Loucy (cell line): ENCODE measurements around the gene CCDC28B.
A peak's percentile ranks its signal among the peaks of the same experiment; 100 is the strongest.

Experiments
- H2AFZ ChIP-seq: fragments of 200-600 bp; sonication (generic); 2 replicates; pipeline ENCODE4 v1.6.0; 2016; ENCODE audit warnings: antibody characterized with exemption, mild to moderate bottlenecking, low read length, moderate library complexity
- H3F3A ChIP-seq: fragments of 200-600 bp; 2 replicates; pipeline ENCODE4 v1.6.0; 2016; ENCODE audit warnings: antibody characterized with exemption, low read depth, mild to moderate bottlenecking
- H3K27me3 ChIP-seq: fragments of 200-600 bp; sonication (generic); 2 replicates; pipeline ENCODE4 v1.6.1; 2014; ENCODE audit warnings: low read length, mild to moderate bottlenecking; ENCODE audit not compliant: insufficient read depth, poor library complexity, severe bottlenecking
- H3K36me3 ChIP-seq: fragments of 200-600 bp; sonication (generic); 2 replicates; pipeline ENCODE4 v1.6.1; 2016; ENCODE audit warnings: low read length; ENCODE audit not compliant: insufficient read depth
- H3K4me1 ChIP-seq: fragments of 200-600 bp; sonication (generic); 2 replicates; pipeline ENCODE4 v1.5.1; 2014; ENCODE audit warnings: low read length, mild to moderate bottlenecking; ENCODE audit not compliant: insufficient read depth, poor library complexity, severe bottlenecking
- H3K4me2 ChIP-seq: fragments of 200-600 bp; sonication (generic); 2 replicates; pipeline ENCODE4 v1.6.0; 2014; ENCODE audit warnings: antibody characterized with exemption, low read length, low read depth, mild to moderate bottlenecking; ENCODE audit not compliant: poor library complexity, severe bottlenecking
- H3K4me3 ChIP-seq: fragments of 200-600 bp; sonication (generic); 2 replicates; pipeline ENCODE4 v1.5.1; 2014; ENCODE audit warnings: low read length, mild to moderate bottlenecking, mixed read lengths; ENCODE audit not compliant: poor library complexity, severe bottlenecking
- H3K79me2 ChIP-seq: fragments of 200-600 bp; sonication (generic); 2 replicates; pipeline ENCODE4 v1.6.1; 2014; ENCODE audit warnings: low read length; ENCODE audit not compliant: insufficient read depth
- H3K9ac ChIP-seq: fragments of 200-600 bp; sonication (generic); 2 replicates; pipeline ENCODE4 v1.6.0; 2014; ENCODE audit warnings: mild to moderate bottlenecking, low read depth, low read length, moderate library complexity; ENCODE audit not compliant: poor library complexity, severe bottlenecking
- H3K9me2 ChIP-seq: fragments of 200-600 bp; sonication (generic); replicated peaks from 2 replicates; pipeline ENCODE4 v1.6.1; 2016; ENCODE audit warnings: low read depth, low read length, mixed read lengths
- H3K9me3 ChIP-seq: fragments of 200-600 bp; sonication (generic); 2 replicates; pipeline ENCODE4 v1.6.1; 2014; ENCODE audit warnings: mild to moderate bottlenecking, antibody characterized with exemption, low read length, low read depth; ENCODE audit not compliant: insufficient read depth
- H4K20me1 ChIP-seq: fragments of 200-600 bp; sonication (generic); 2 replicates; pipeline ENCODE4 v1.6.0; 2014; ENCODE audit warnings: antibody characterized with exemption, low read length, mild to moderate bottlenecking; ENCODE audit not compliant: insufficient read depth, poor library complexity, severe bottlenecking
- EZH2phosphoT487 ChIP-seq: fragments of 200-600 bp; IDR thresholded peaks from 2 replicates; pipeline ENCODE4 v1.6.1; 2018; ENCODE audit warnings: antibody characterized with exemption, mild to moderate bottlenecking, moderate library complexity, borderline replicate concordance
- TF ChIP-seq, protein P1 (sequence below): fragments of 200-600 bp; sonication (generic); conservative IDR thresholded peaks from 2 replicates; pipeline ENCODE4 v1.5.1; 2014; ENCODE audit warnings: mild to moderate bottlenecking, antibody characterized with exemption, low read length

CCDC28B gene

DNA sequence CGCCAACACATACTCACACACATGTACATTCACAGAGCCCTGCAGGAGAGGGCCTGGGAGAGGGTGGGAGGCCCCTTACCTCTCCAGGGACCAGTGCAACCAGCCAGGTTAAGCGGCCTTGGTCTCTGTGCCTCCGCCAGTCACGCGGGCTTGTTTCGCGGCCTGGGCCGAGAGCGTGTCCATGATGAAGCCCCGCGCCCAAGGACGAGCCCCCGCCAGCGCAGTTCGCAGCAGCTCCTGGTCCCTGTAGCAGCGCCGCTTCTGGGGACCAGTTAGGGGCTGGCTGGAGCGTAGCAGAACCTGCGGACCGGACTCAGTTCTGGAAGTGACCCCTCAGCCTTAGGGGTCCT lies 39.4 kb downstream of the CCDC28B start:
- Histone ChIP-seq H4K20me1 (no peaks in the 10 kb centered on the region), H2AFZ (peak overlapping the region; percentile 82; the same call in 1 of the 2 replicates), H3K4me2 (peak overlapping the region; percentile 76), H3K9me2 (no peaks in the 10 kb centered on the region), H3K27me3 (no peaks in the 10 kb centered on the region), H3K9ac (peak overlapping the region; percentile 55), H3K36me3 (no peaks in the 10 kb centered on the region), H3K9me3 (no peaks in the 10 kb centered on the region), H3F3A (no peaks in the 10 kb centered on the region), H3K4me3 (peak overlapping the region; percentile 69), H3K79me2 (no peaks in the 10 kb centered on the region), H3K4me1 (no peaks in the 10 kb centered on the region)
- no peak for TF ChIP-seq EZH2phosphoT487
- TF ChIP-seq, protein P1, sequence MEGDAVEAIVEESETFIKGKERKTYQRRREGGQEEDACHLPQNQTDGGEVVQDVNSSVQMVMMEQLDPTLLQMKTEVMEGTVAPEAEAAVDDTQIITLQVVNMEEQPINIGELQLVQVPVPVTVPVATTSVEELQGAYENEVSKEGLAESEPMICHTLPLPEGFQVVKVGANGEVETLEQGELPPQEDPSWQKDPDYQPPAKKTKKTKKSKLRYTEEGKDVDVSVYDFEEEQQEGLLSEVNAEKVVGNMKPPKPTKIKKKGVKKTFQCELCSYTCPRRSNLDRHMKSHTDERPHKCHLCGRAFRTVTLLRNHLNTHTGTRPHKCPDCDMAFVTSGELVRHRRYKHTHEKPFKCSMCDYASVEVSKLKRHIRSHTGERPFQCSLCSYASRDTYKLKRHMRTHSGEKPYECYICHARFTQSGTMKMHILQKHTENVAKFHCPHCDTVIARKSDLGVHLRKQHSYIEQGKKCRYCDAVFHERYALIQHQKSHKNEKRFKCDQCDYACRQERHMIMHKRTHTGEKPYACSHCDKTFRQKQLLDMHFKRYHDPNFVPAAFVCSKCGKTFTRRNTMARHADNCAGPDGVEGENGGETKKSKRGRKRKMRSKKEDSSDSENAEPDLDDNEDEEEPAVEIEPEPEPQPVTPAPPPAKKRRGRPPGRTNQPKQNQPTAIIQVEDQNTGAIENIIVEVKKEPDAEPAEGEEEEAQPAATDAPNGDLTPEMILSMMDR: no peak

DNA sequence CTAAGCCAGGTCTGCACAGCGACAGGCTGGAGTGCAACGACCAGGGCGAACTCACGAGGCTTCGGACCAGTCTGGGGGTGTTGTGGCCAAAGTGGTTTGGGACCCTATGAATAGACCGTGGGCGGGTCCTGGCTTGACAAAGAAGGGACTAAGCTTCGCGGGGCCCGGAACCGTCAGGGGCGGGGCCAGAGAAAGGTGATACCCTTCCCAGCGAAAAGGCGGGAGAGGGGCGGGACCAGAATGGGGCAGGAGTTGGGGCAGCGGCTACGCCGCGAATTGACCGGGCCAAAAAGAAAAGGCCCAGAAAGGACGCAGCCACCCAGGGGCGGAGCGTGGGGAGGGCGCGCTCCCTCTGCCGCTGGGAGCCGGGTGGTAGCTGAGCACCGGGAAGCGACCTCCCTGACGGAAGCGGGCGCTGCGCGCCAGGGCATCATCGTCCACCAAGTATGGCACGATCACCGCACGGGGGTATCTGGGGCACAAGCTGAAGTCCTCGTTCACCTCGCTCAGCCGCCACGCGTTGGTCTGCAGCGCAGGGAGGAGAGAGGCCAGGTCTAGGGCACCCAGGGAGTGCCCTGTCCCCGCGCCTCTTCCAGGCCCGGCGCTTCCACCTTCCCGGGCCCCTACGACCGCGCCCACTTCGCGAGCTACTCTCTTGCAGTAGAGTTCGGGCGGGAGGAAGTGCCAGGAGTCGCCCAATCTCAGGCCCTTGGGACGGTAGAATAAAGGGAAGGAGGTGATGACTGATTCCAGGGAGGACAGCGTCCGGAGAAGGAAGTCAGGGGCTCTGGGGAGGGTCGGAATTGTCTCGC lies 40.0 kb downstream of the CCDC28B start:
- Histone ChIP-seq H3K4me2 (peak overlapping the region; percentile 76), H3K79me2 (no peaks in the 10 kb centered on the region), H3K27me3 (no peaks in the 10 kb centered on the region), H3F3A (no peaks in the 10 kb centered on the region), H3K9ac (peak overlapping the region; percentile 55), H2AFZ (peak overlapping the region; percentile 82), H3K36me3 (no peaks in the 10 kb centered on the region), H3K4me1 (no peaks in the 10 kb centered on the region), H3K4me3 (peak overlapping the region; percentile 69), H3K9me2 (no peaks in the 10 kb centered on the region), H3K9me3 (no peaks in the 10 kb centered on the region), H4K20me1 (no peaks in the 10 kb centered on the region)
- no peak for TF ChIP-seq EZH2phosphoT487
- TF ChIP-seq, protein P1: peak; percentile 21; the same call in 1 of the 2 replicates

DNA sequence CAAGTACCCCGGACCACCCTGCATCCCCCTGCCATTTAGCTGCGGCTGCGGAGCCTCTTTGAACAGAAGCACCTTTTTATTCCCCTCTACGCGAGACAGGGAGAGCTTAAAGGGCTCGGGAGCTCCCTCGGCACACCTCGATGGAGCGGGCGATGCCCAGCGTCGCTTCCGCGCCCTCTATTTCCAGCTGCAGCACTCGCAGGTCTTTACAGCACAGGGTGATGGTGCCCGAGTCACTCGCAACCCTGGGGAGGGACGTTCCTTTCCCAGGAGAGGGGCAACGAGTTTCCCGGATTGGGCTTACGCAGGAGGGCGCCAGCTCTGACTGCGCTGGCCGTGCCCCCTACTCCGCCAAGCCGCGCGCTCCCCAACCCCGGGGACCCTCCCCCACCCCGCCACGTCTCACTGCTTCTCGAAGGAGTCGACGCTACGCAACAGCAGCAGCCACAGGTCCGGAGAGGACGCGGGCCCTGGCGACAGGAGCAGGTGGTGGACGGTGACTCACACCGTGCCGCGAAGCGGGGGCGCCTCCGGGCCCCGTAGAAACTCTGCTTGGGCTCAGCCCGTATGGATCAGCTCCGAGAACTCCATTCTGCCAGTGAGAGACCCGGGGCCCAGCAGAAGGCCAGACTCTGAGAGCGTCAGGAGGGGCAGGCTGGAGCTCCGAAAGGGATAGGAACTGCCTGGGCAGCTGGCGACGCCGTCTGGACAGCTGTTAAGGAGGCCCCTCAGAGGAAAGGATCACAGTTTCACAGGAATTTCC lies 40.8 kb downstream of the CCDC28B start:
- peak overlapping the region; percentile 69 for H3K4me3 ChIP-seq
- no peaks in the 10 kb centered on the region for H3K27me3 ChIP-seq
- H3K36me3 ChIP-seq: no peaks in the 10 kb centered on the region
- H3K9me3 ChIP-seq: no peaks in the 10 kb centered on the region
- no peaks in the 10 kb centered on the region for H4K20me1 ChIP-seq
- H3K4me1 ChIP-seq: no peaks in the 10 kb centered on the region
- H3K79me2 ChIP-seq: no peaks in the 10 kb centered on the region
- TF ChIP-seq, protein P1: no peak
- TF ChIP-seq EZH2phosphoT487: no peak
- peaks cover 3% of the 10 kb centered on the region; the same call in 1 of the 2 replicates for H3F3A ChIP-seq
- peak overlapping the region; percentile 55 for H3K9ac ChIP-seq
- no peaks in the 10 kb centered on the region for H3K9me2 ChIP-seq
- peak overlapping the region; percentile 82 for H2AFZ ChIP-seq
- H3K4me2 ChIP-seq: peak overlapping the region; percentile 76
